Measurements from ENCODE around the gene RGS6. TPM values are rescaled to one million over a fixed set of nuclear protein-coding genes. Genes with fewer than 3 reads are reported as not detected.
A peak's percentile ranks its signal among the peaks of the same experiment; 100 is the strongest.

The RGS6 gene
- total and polyA plus RNA-seq, 2 donors (not counting 1 experiment from before 2014, with no cell fraction given): not detected

- no peaks in the 10 kb centered on the region for H3K36me3 ChIP-seq (ENCODE audit: control insufficient read depth, insufficient read depth, low read length)
- DNase-seq (ENCODE audit: low read depth in 2 of 2): peak; percentile 26 to 75
- peaks cover 13% of the 10 kb centered on the region for H3K4me1 ChIP-seq (ENCODE audit: control insufficient read depth, extremely low read depth, insufficient read depth, low read length)
Observed at GRCh38 chr14:72615451-72616121, 683.4 kb downstream of the RGS6 start.

More at GRCh38 chr14:72615451-72616121, 683.4 kb downstream of the RGS6 start:
- no peak overlapping the region for H3K27ac ChIP-seq (ENCODE audit: insufficient read depth, low read length)
- no peak overlapping the region for H3K9ac ChIP-seq (ENCODE audit: insufficient read depth, low read length)
- no peak overlapping the region for H3K4me2 ChIP-seq (ENCODE audit: extremely low read depth, insufficient read depth, low read length)
- H3K4me3 ChIP-seq (replicated peaks in 1 of 4; ENCODE audit: control extremely low read depth in 1 of 4, insufficient read depth in 1 of 4, low read depth in 3 of 4, low read length in 4 of 4): no peak overlapping the region
- H4K20me1 ChIP-seq (ENCODE audit: control insufficient read depth, extremely low read depth, insufficient read depth, low read length): no peaks in the 10 kb centered on the region
- H3K9me3 ChIP-seq (ENCODE audit: control insufficient read depth, insufficient read depth, low read depth, low read length): no peaks in the 10 kb centered on the region
- H3K27me3 ChIP-seq (ENCODE audit: control insufficient read depth, insufficient read depth, low read length): no peaks in the 10 kb centered on the region
- H2AFZ ChIP-seq (ENCODE audit: low read length): no peak overlapping the region
- no peak for TF ChIP-seq EZH2 (IDR thresholded peaks at IDR 0.05; ENCODE audit: low read length, missing control alignments)
- no peak for TF ChIP-seq CTCF (conservative IDR thresholded peaks at IDR 0.05 in 1 of 2, IDR thresholded peaks at IDR 0.05 in 1 of 2; ENCODE audit: low read depth in 1 of 2, low read length in 2 of 2)
- H3K79me2 ChIP-seq (ENCODE audit: control insufficient read depth, insufficient read depth, low read length): no peaks in the 10 kb centered on the region

All from fibroblast of lung (primary cell).